Activated CD8-positive, alpha-beta memory T cell treated with anti-CD3 and anti-CD28 coated beads for 24 hours (primary cell): Measurements from ENCODE around the gene GSTCD.
"Not testable (repeated sequence)": the region's sequence is repeated elsewhere in the genome, so short reads cannot be mapped to it uniquely, and the experiment has no call there.

Source experiments
- DNase-seq: peaks from one replicate; pipeline ENCODE4 v3.0.0-alpha.2; 2020

GSTCD gene

GRCh38 chr4:105719204-105719603 is 10.6 kb downstream of the GSTCD start:
- no peak for DNase-seq

GRCh38 chr4:105725623-105726022 is 17.0 kb downstream of the GSTCD start:
- no peak for DNase-seq

GRCh38 chr4:105729895-105730294 is 21.3 kb downstream of the GSTCD start:
- DNase-seq: not testable (repeated sequence)

GRCh38 chr4:105735217-105735616 is 26.6 kb downstream of the GSTCD start:
- not testable (repeated sequence) for DNase-seq

- DNase-seq: no peak
Observed at GRCh38 chr4:105741548-105741947, 33.0 kb downstream of the GSTCD start.

GRCh38 chr4:105748222-105748621 is 39.6 kb downstream of the GSTCD start:
- DNase-seq: no peak

GRCh38 chr4:105751718-105752299 is 43.2 kb downstream of the GSTCD start:
- DNase-seq: no peak

GRCh38 chr4:105753361-105753760 is 44.8 kb downstream of the GSTCD start:
- DNase-seq: no peak

- no peak for DNase-seq
Observed at GRCh38 chr4:105755375-105755774, 46.8 kb downstream of the GSTCD start.

- no peak for DNase-seq
Observed at GRCh38 chr4:105758958-105759357, 50.4 kb downstream of the GSTCD start.

- DNase-seq: no peak
Observed at GRCh38 chr4:105765690-105766407, 57.3 kb downstream of the GSTCD start.

- no peak for DNase-seq
Observed at GRCh38 chr4:105767579-105767978, 59.0 kb downstream of the GSTCD start.

GRCh38 chr4:105770524-105770923 is 61.9 kb downstream of the GSTCD start:
- DNase-seq: not testable (repeated sequence)

GRCh38 chr4:105772065-105772464 is 63.5 kb downstream of the GSTCD start:
- DNase-seq: not testable (repeated sequence)

GRCh38 chr4:105775760-105776415 is 67.3 kb downstream of the GSTCD start:
- DNase-seq: not testable (repeated sequence)

- DNase-seq: no peak
Observed at GRCh38 chr4:105780176-105780575, 71.6 kb downstream of the GSTCD start.

GRCh38 chr4:105784761-105785160 is 76.2 kb downstream of the GSTCD start:
- no peak for DNase-seq

- no peak for DNase-seq
Observed at GRCh38 chr4:105785792-105786191, 77.2 kb downstream of the GSTCD start.

GRCh38 chr4:105786748-105787147 is 78.2 kb downstream of the GSTCD start:
- no peak for DNase-seq

GRCh38 chr4:105797225-105797624 is 88.6 kb downstream of the GSTCD start:
- no peak for DNase-seq

- DNase-seq: no peak
Observed at GRCh38 chr4:105805501-105806120, 97.0 kb downstream of the GSTCD start.

GRCh38 chr4:105807496-105807895 is 98.9 kb downstream of the GSTCD start:
- DNase-seq: no peak

- no peak for DNase-seq
Observed at GRCh38 chr4:105808030-105808749, 99.6 kb downstream of the GSTCD start.
